ENCODE measurements around the gene KCNH6.

Gene KCNH6

DNA sequence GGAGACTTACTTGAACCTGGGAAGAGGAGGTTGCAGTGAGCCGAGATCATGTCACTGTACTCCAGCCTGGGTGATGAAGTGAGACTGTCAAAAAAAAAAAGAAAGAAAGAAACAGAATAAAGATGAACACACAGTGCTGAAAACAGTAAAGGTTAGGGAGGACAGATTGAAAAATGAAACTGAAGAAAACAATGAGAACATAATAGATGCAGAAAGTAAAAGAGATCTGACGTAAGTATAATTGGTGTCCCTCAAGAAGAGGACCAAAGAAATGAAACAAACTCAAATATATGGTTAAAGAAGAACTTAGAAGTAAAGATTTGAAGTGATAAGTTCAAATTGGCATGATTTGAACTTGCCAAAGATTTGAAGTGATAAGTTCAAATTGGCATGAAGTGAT, 34.3 kb downstream of the KCNH6 start:
- DNase-seq: no peak

GRCh38 chr17:63558441-63558840, 35.3 kb downstream of the KCNH6 start:
- DNase-seq: no peak

GRCh38 chr17:63561819-63562218, 38.7 kb downstream of the KCNH6 start:
- DNase-seq: no peak

- DNase-seq: no peak
These were observed 40.2 kb downstream of the KCNH6 start for GRCh38 chr17:63563339-63563738.

DNA sequence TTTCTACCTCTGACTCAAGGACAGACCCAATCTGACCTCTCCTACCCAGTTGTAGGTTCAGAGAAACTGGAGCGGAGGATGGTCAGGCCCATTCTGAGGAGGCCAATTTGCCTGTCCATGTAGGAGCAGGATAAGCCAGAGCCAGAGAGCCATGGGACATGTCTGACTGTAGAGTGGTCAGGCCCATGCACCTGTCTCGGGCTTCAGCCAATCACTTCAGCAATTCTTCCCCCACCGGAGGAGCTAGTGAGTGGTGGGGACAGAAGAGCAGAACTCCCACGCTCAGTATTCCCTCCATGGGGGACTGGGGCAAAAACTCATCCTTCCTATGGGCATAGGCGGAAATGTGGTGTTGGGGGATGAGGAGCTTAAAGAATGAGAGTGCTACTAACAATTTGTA, 41.4 kb downstream of the KCNH6 start:
- DNase-seq: no peak

GRCh38 chr17:63567229-63567628, 44.1 kb downstream of the KCNH6 start:
- DNase-seq: no peak

DNA sequence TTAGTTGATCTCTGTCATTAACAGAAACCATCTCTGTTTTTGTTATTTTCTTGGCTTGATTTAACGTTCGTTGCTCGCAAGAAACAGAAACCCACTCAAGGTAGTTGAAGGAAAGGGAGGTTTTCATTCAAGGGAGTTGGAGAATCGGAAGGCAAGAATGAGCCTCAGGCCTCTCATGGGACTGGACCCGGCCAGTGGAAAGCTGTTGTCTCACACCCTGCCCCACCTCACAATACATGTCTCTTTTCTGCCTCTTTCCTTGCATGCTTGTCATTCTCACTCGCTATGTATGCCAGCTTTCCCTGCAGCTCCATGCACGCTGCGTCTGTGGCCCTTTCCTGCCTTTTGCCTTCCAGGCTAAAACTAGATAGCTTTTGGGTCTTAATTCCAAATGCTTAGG, 45.4 kb downstream of the KCNH6 start:
- DNase-seq: no peak

DNA sequence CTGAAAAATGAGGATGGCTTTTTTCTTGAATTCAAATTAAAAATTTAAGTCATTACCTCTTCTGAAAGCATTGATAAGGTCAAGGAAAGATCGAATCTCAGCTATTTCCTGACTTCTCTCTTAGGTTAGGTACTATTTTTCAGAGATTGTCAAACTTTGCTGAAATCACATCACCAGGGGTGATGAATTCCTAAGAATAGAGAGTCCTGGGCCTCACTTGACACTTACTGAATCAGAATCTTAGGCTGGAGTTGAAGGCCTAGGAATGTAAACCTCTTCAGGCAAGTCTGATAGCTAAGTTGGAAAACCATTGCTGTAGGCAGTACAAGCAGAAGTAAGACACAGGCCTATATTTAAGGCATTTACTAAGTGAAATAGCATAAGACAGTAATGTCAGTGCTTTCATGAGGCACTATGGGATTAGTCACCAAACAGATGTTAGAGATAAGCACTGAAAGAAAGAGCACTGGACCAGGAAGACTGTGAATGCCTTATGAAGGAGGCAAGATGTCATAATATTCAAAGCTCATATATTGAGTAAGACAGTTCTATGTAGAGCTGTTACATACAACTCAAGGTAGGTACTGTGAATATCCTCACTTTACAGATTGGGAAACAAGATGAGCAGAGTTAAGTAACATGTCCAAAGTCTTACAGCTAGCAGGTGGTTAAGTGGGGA, 48.6 kb downstream of the KCNH6 start:
- DNase-seq: no peak

GRCh38 chr17:63573634-63574033, 50.5 kb downstream of the KCNH6 start:
- DNase-seq: no peak

DNA sequence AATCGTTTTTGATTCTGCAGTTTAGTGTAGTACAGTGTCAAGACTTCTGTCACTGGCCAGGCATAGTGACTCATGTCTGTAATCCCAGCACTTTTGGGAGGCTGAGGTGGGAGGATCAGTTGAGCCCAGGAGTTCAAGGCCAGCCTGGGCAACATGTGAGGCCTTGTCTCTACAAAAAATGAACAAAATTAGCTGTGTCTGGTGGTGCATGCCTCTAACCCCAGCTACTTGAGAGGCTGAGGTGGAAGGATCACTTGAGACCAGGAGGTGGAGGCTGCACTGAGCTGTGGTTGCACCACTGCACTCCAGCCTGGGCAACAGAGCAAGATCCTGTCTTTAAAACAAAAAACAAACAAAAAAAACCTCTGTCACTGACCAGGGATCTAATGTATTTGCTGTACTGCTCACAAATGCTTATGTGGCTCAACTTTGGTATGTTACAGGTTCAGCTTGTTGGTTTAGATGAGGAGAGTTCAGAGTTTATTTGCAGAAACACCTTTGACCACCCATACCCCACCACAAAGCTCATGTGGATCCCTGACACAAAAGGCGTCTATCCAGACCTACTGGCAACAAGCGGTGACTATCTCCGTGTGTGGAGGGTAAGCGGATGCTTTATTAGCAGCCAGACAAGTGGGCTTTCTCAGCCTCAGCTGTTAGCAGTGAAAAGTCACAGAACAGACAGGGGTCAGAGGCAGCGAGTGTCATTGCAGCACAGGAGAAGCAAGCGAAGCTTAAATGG, 55.0 kb downstream of the KCNH6 start:
- no peak for DNase-seq

GRCh38 chr17:63578769-63579111, 55.6 kb downstream of the KCNH6 start:
- DNase-seq: no peak

GRCh38 chr17:63579633-63580032, 56.5 kb downstream of the KCNH6 start:
- DNase-seq: no peak

DNA sequence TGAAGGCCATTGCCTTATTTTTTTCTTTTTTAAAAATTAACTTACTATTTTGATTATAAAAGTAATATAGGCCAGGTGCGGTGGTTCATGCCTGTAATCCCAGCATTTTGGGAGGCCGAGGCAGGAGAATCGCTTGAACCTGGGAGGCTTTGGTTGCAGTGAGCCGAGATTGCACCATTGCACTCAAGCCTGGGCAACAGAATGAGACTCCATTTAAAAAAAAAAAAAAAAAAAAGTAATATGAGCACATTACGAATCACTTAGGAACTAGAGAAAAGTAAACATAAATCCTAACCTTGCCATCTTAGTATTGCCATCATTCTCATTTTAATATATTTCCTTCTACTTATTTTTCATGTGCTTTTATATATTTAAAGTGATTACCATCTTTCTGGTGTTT, 64.6 kb downstream of the KCNH6 start:
- no peak for DNase-seq

- no peak for DNase-seq
These were observed 65.6 kb downstream of the KCNH6 start for GRCh38 chr17:63588797-63589196.

GRCh38 chr17:63589646-63590045, 66.5 kb downstream of the KCNH6 start:
- DNase-seq: no peak

GRCh38 chr17:63592797-63593196, 69.6 kb downstream of the KCNH6 start:
- no peak for DNase-seq

GRCh38 chr17:63595132-63595531, 72.0 kb downstream of the KCNH6 start:
- no peak for DNase-seq

Measured in GOT3 (cell line).